ENCODE data around the gene PAX6. TPM values are rescaled to one million over a fixed set of nuclear protein-coding genes. Genes with fewer than 3 reads are reported as not detected.
A peak's percentile ranks its signal among the peaks of the same experiment; 100 is the strongest.

PAX6 gene
- total RNA-seq, 1 donor from 2014 or later, result not detected

DNA sequence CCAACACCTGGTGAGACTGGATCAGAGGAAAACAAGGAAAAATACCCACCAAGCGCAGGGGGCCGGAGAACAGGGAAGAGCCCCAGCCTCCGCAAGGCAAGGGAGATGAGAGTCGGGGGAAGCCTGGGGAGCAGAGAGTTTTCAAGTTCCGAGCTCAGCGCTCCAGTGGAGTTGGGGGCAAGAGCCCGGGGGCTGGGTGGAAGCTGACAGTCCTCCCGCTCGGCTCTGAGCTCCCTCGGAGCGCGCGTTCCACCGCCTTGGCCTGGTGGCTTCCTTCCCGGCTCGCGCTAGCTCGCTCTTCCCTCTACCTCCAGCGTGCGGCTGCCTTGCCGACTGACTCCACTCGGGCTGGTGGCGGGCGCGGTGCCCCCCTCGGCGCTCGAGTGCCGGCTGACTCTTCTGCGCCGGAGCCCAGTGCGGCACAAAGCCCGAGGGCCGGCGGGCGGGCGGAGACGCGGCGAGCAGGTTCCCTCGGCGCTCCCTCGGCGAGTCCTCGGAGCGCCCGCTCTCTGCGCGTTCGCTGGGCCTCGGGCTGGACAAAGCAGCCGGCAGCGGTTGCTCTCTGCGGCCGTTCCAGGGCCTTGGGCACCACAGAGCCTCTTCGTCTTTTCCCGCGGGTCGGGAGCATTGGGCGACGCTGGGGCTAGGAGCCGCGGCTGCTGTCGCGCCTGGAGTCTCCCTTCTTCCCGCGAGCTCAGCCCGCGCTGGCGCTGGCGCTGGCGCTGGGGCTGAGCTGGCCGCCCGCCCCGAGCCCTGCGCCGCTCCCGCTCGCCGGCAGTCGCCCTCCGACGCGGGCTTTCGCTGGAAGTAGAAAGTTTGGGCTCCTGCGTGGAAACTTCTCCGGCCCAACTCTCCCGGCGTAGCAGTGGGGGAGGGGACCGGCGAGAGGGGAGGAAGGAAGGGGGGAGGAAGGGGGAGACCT, 1.0 kb downstream of the PAX6 start:
- intact Hi-C loops (cut with micrococcal nuclease), result loop anchor here (10.0 kb wide), 2 partner anchors 325 to 565 kb away; no protein-coding TSS in a partner anchor
- Mint-ChIP-seq H3K27ac (peak overlapping the region; percentile 7), H3K9me3 (no peaks in the 10 kb centered on the region)

DNA sequence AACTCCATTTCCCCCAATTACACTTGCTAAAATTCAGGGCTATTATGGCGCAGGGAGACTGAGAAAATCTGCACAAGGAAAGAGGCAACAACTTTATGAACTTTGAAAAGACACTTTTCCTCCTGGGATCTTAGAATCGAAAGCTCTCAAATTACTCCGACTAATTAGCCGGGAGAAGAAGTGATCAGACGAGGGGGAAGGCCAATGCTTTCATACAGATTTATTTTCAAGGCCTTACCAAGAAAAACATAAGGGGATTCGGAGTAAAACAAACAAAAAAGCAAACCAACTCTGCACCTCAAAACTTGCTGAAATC, 1.6 kb downstream of the PAX6 start:
- intact Hi-C loops (cut with micrococcal nuclease), result loop anchor here (10.0 kb wide), 1 partner anchor 565 kb away; no protein-coding TSS in a partner anchor
- no peaks in the 10 kb centered on the region for H3K9me3 Mint-ChIP-seq
- no peak overlapping the region for H3K4me3 Mint-ChIP-seq (ENCODE audit: low read depth)
- peak overlapping the region; percentile 7 for H3K27ac Mint-ChIP-seq
- no peaks in the 10 kb centered on the region for H3K36me3 Mint-ChIP-seq (ENCODE audit: low read depth)
- H3K4me1 Mint-ChIP-seq (ENCODE audit: low read depth), result peaks cover 14% of the 10 kb centered on the region
- no peak for DNase-seq (ENCODE audit: low spot score)
- peaks cover 71% of the 10 kb centered on the region for H3K27me3 Mint-ChIP-seq (ENCODE audit: low read depth)

More for the DNA sequence above, 1.0 kb downstream of the PAX6 start:
- Mint-ChIP-seq H3K4me1 (ENCODE audit: low read depth) (peaks cover 14% of the 10 kb centered on the region), H3K36me3 (ENCODE audit: low read depth) (no peaks in the 10 kb centered on the region), H3K4me3 (ENCODE audit: low read depth) (peak overlapping the region; percentile 27), H3K27me3 (ENCODE audit: low read depth) (peaks cover 73% of the 10 kb centered on the region)
- DNase-seq (ENCODE audit: low spot score), result no peak

DNA sequence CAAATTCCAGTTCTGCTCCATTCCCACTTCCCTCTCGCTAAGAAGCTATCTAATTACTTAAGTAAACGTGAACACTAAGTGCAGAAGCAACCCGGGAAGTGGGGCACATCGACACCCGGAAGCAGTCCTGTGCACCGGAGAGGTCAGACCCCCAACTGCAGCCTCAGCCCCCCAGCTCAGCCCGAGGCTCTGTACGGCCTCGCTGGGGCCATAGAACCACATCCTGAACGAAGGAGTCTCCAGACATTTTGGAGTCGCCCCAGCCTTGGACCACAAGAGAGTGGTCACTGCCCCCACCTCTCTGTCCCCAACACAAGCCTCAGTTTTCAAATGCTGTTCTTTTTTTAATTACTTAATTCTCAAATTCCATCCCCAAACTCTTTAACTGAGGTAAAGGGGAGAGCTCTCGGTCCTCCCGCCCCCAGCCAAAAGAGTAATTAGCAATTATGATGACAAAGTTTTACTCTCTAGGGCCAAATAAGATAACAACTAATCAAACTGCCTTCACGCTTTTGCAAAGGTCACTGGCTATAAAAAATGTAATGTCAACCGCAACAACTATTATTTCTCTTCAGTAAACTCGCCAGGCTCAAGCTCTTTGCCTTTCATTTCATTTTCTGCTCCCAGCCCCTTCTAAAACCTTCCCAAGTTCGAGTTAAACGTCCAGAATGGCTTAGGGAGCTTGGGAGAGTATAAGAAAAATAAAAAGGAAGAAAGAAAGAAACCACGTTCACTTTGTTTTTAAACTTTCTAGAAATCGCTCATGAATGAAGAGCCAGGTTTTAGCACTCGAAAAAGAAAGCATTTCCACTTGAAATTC, 2.2 kb downstream of the PAX6 start:
- DNase-seq (ENCODE audit: low spot score), result no peak
- intact Hi-C loops (cut with micrococcal nuclease), result loop anchor here (10.0 kb wide), 1 partner anchor 564 kb away; no protein-coding TSS in a partner anchor
- H3K27me3 Mint-ChIP-seq (ENCODE audit: low read depth), result peaks cover 73% of the 10 kb centered on the region
- peaks cover 14% of the 10 kb centered on the region for H3K4me1 Mint-ChIP-seq (ENCODE audit: low read depth)
- no peak overlapping the region for H3K27ac Mint-ChIP-seq
- no peaks in the 10 kb centered on the region for H3K9me3 Mint-ChIP-seq
- no peaks in the 10 kb centered on the region for H3K36me3 Mint-ChIP-seq (ENCODE audit: low read depth)
- no peak overlapping the region for H3K4me3 Mint-ChIP-seq (ENCODE audit: low read depth)

DNA sequence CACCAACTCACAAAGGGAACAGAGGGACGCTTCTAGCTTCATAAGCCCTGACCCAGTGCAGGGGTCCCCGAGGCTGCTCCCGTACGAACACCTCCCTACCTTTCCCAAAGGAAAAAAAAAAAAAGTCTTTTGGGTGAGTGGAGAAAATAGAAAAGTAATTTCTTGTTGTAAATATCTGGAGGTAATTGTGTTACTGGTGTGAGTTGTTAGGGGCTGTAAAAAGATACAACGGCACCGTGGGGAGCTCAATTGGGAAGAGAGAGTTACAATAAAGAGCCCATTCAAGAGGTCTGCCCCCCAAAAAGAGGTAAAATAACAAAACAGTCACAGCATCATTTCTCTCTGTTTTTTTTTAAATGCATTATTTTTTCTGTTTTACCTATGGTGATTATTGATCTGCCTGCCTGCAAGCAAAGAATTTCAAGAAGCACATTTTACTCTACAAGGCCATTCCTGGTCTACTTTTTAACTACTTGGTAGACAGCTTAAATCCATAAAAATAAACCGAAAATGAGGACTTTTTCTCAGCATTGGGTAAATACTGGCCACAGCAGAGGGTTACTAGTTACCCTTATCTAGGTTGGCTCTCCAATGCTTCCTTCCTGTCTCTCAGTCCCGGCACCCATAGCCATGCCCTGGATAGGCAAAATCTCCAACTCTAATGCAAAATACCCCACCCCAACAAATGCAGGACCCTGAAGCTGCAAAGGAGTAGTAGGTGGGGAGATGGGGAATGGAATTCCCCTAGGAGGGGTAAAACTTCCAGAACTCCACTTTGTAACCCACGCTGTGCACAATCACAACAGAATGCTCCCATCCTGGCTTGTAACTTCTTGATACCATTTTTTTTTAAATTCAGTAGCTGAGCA, 3.1 kb downstream of the PAX6 start:
- H3K4me3 Mint-ChIP-seq (ENCODE audit: low read depth), result no peak overlapping the region
- no peaks in the 10 kb centered on the region for H3K36me3 Mint-ChIP-seq (ENCODE audit: low read depth)
- DNase-seq (ENCODE audit: low spot score), result no peak
- no peak overlapping the region for H3K27ac Mint-ChIP-seq
- H3K27me3 Mint-ChIP-seq (ENCODE audit: low read depth), result peaks cover 75% of the 10 kb centered on the region
- no peaks in the 10 kb centered on the region for H3K9me3 Mint-ChIP-seq
- intact Hi-C loops (cut with micrococcal nuclease), result loop anchor here (10.0 kb wide), 1 partner anchor 563 kb away; no protein-coding TSS in a partner anchor
- peaks cover 17% of the 10 kb centered on the region for H3K4me1 Mint-ChIP-seq (ENCODE audit: low read depth)

DNA sequence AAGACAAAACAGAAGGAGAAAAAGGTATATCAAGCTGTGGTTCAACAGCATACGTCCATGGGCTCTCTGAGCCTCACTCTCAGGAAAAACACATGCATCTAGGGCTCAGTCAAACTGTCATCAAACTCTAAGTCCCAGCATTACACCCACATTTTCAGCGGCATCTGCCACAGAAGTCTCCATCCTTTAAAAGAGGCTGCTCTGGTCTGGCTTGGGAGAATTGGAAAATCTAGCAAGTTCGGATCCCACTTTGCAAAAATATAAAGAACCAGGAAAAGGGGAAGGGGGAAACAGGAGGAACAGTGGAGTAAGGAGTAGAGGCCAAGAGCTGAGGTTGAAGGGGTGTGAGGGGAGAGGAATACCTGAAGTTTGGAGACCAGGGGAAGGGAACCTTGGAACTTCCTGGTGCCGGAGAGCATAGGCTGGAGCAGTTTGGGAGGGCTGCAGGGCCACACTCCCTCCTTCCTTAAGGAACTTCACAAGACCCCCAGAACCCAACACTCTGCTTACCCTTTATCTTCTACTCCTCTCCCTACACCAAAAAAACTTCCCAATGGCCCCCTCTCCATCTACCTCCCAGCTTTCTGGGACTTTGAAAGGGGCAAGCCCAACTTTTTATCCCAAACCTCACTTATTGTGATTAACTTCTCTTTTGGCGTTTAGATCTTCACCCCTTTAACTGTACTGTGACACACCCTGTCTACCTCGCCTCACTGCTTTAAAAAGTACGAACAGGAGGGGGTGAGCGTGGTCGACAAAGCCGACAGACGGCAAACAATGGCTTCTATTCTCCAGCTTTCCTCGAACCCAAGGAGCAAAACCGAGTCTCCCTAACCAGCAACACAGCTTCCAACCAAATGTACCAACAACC, 4.0 kb downstream of the PAX6 start:
- H3K4me1 Mint-ChIP-seq (ENCODE audit: low read depth), result peaks cover 17% of the 10 kb centered on the region
- no peak overlapping the region for H3K4me3 Mint-ChIP-seq (ENCODE audit: low read depth)
- intact Hi-C loops (cut with micrococcal nuclease), result loop anchor here (10.0 kb wide), 1 partner anchor 562 kb away; no protein-coding TSS in a partner anchor
- H3K9me3 Mint-ChIP-seq, result no peaks in the 10 kb centered on the region
- no peak overlapping the region for H3K27ac Mint-ChIP-seq
- H3K27me3 Mint-ChIP-seq (ENCODE audit: low read depth), result peaks cover 77% of the 10 kb centered on the region
- no peaks in the 10 kb centered on the region for H3K36me3 Mint-ChIP-seq (ENCODE audit: low read depth)
- no peak for DNase-seq (ENCODE audit: low spot score)

DNA sequence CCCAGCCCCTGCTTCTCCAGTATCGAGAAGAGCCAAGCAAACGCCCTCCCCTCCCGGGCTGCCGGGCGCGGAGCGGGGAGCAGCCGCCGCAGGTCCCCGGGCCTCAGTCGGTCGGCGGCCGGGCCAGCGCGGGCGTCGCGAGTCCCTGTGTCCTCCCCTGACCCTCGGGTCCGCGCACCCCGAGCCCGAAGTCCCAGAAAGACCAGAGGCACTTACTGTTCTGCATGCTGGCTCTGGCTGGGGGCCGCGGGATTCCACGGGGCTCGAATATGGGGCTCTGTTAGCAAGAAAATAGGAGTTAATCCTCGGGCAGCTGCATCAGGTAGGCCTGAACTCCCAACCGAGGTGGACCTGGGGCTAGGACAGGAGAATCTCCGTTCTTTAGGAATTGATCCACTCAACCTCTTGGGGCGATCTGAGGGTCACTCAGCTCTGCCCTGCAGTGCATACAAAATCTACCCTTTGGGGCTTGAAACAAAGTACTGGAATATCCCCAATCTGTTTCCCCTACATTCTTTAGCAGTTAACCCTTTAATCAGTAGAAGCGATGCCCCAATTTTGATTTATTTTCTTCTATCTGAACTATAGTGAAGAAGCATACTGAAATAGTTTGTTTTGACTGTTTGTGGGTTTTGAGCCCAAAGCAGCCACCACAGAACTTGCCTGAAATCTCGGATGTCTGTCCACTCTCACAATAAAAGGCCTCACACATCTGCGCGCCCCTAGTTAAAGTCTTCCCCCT, 4.8 kb downstream of the PAX6 start:
- intact Hi-C loops (cut with micrococcal nuclease), result loop anchor here (10.0 kb wide), 1 partner anchor 562 kb away; no protein-coding TSS in a partner anchor
- no peak for DNase-seq (ENCODE audit: low spot score)
- Mint-ChIP-seq H3K27me3 (ENCODE audit: low read depth) (peaks cover 79% of the 10 kb centered on the region), H3K9me3 (no peaks in the 10 kb centered on the region), H3K4me3 (ENCODE audit: low read depth) (no peak overlapping the region), H3K27ac (no peak overlapping the region), H3K36me3 (ENCODE audit: low read depth) (no peaks in the 10 kb centered on the region), H3K4me1 (ENCODE audit: low read depth) (peaks cover 16% of the 10 kb centered on the region)

DNA sequence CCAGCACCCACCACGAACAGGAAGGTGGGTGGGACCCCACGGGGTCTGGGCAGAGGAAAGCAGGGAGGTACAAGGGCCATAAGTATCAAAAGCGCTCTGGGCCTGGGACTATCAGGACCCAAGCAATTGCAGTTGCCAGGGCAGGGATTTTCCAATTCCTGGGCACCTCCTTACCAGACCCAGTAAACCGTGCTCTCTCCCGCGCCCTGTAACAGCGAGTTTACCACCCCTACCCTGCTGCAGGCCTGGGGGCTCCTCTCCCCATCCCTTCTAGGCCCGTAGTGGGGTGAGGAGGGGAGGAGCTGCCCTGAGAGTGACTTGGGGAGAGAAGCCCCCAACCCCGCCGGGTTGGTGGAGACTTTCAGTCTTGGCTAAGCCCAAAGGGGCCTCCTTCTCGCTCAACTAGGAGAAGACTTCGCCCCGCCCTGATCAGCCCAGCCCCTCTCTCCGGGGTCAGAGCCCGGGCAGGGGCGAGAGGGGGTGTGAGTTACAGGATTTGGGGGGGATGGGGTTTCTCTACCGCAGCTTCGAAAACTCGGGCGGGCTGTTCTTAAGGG, 5.4 kb downstream of the PAX6 start:
- H3K27me3 Mint-ChIP-seq (ENCODE audit: low read depth), result peaks cover 81% of the 10 kb centered on the region
- intact Hi-C loops (cut with micrococcal nuclease), result loop anchor here (2.0 to 10.0 kb wide), 2 partner anchors 19 to 561 kb away; no protein-coding TSS in a partner anchor
- H3K4me3 Mint-ChIP-seq (ENCODE audit: low read depth), result no peak overlapping the region
- H3K9me3 Mint-ChIP-seq, result no peaks in the 10 kb centered on the region
- no peak for DNase-seq (ENCODE audit: low spot score)
- H3K27ac Mint-ChIP-seq, result no peak overlapping the region
- peaks cover 11% of the 10 kb centered on the region for H3K4me1 Mint-ChIP-seq (ENCODE audit: low read depth)
- no peaks in the 10 kb centered on the region for H3K36me3 Mint-ChIP-seq (ENCODE audit: low read depth)

DNA sequence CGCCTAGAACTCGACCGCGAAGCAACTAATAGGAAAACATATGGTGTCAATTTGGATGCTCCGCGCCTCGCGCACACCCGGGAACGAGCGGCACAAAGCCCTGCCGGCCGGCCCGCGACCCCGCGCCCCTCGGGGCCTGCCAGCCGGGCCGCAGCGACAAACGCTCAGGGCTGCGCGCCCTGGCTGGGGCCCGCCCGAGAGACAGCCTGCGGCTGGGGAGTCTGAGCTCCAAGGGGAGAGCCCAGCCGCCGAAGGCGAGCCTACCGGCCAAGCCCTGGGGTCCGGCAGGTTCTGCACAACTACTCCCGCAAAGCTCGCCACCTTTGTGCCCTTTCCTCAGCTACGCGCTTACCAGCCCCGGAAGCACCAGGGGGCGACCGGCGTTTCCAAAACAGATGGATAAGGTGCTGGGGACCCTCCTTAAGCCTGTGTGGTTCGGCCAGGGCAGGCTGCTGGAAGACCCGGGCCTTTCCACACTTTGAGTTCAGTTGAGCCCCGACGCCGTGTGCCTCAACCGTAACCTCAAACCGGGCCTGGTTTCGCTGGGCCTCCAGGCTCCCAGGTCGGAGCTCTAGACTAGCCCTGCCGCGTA, 6.0 kb downstream of the PAX6 start:
- intact Hi-C loops (cut with micrococcal nuclease), result loop anchor here (2.0 to 10.0 kb wide), 2 partner anchors 20 to 560 kb away; no protein-coding TSS in a partner anchor
- H3K36me3 Mint-ChIP-seq (ENCODE audit: low read depth), result no peaks in the 10 kb centered on the region
- no peak for DNase-seq (ENCODE audit: low spot score)
- no peak overlapping the region for H3K27ac Mint-ChIP-seq
- H3K4me3 Mint-ChIP-seq (ENCODE audit: low read depth), result no peak overlapping the region
- peaks cover 11% of the 10 kb centered on the region for H3K4me1 Mint-ChIP-seq (ENCODE audit: low read depth)
- no peaks in the 10 kb centered on the region for H3K9me3 Mint-ChIP-seq
- H3K27me3 Mint-ChIP-seq (ENCODE audit: low read depth), result peaks cover 84% of the 10 kb centered on the region

DNA sequence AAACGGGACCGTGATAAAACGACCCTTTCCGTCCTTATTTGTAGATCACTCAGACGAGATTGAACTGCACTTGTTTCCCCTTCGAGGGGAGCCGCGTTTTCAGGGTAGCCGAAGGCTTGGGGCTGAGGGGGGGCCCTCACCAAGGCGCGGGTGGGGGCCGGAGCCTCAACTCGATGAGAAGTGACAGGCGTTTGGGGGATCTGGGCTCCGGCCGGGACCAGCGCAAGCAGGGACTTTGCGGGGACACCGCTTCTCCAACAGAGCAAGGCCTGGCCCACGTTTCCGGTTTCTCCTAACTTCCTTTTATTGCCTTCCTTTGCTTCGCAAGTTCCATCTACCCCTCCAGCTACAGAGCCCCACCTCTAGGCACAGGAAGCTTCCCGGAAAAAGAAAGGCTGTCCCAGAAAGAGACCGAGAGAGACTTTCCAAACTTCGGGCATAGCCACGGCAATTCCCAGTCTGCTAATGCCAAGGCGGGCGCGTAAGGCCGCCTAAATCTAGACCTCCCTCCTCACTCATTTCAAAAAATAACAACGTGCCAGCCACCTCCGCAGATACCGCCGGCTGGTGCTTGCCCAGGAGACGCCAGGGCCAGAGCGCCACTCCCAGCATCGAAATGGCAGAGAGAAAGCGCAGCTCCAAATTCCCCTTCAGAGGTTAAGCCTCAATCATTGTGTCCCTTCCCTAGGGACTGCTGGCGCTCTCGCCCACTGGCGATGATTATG, 6.6 kb downstream of the PAX6 start:
- Mint-ChIP-seq H3K27me3 (ENCODE audit: low read depth) (peaks cover 86% of the 10 kb centered on the region), H3K4me1 (ENCODE audit: low read depth) (peaks cover 9% of the 10 kb centered on the region), H3K36me3 (ENCODE audit: low read depth) (no peaks in the 10 kb centered on the region), H3K9me3 (no peaks in the 10 kb centered on the region), H3K27ac (no peak overlapping the region), H3K4me3 (ENCODE audit: low read depth) (no peak overlapping the region)
- intact Hi-C loops (cut with micrococcal nuclease), result loop anchor here (2.0 to 10.0 kb wide), 2 partner anchors 20 to 560 kb away; no protein-coding TSS in a partner anchor
- no peak for DNase-seq (ENCODE audit: low spot score)

DNA sequence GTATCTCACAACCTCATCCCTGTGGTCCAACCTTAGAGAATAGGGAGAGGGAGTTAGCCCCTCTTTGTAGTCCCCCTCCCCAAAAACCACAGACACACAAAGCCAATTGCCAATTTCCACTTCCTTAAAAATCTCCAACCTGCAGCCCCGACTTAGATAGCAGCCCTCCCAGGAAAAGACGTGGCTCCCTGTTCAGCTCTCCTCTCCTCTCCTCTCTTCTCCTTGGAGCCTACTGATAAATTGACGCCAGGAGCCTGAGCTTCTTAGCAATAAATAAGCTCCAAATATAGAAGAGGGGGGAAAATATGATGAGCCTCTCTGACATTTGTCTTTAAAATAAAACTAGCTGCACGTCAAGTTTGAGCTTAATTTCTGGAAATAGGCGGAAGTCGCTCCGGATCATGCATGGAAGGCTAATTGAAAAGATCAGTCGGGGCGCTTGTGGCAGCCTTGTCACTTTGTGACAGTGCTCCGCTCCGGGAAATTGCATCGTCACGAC, 7.3 kb downstream of the PAX6 start:
- DNase-seq (ENCODE audit: low spot score), result no peak

More for the DNA sequence above, 7.3 kb downstream of the PAX6 start:
- Mint-ChIP-seq H3K9me3 (no peaks in the 10 kb centered on the region), H3K4me3 (ENCODE audit: low read depth) (no peak overlapping the region), H3K27me3 (ENCODE audit: low read depth) (peaks cover 84% of the 10 kb centered on the region), H3K27ac (no peak overlapping the region), H3K36me3 (ENCODE audit: low read depth) (no peaks in the 10 kb centered on the region), H3K4me1 (ENCODE audit: low read depth) (peaks cover 3% of the 10 kb centered on the region)
- intact Hi-C loops (cut with micrococcal nuclease), result loop anchor here (1.0 to 10.0 kb wide), 3 partner anchors 7 to 559 kb away; partner anchors contain the start of gene PAX6
